Skeletal muscle tissue (tissue), 4 donors: ENCODE measurements around the gene TMEM181. TPM values are rescaled to one million over a fixed set of nuclear protein-coding genes. Genes with fewer than 3 reads are reported as not detected.
A peak's percentile ranks its signal among the peaks of the same experiment; 100 is the strongest.

Experiments used
- H3K27ac ChIP-seq: one replicate; pipeline ENCODE4 v1.7.0; 2013; ENCODE audit warnings: mild to moderate bottlenecking, low read depth, low read length, inconsistent platforms
- H3K27me3 ChIP-seq, 3 donors: one replicate each; pipeline ENCODE4 v1.7.0; 2013; ENCODE audit warnings: low read length in 3 of 3; ENCODE audit not compliant: control insufficient read depth in 3 of 3, insufficient read depth in 3 of 3
- H3K36me3 ChIP-seq, 3 donors: one replicate each; pipeline ENCODE4 v1.7.0; 2013; ENCODE audit warnings: low read length in 3 of 3; ENCODE audit not compliant: control insufficient read depth in 3 of 3, insufficient read depth in 3 of 3
- H3K4me1 ChIP-seq, 3 donors: one replicate each; pipeline ENCODE4 v1.7.0; 2013; ENCODE audit warnings: low read length in 3 of 3, mild to moderate bottlenecking in 3 of 3; ENCODE audit not compliant: control insufficient read depth in 3 of 3, insufficient read depth in 3 of 3
- H3K4me3 ChIP-seq, 3 donors: one replicate each; pipeline ENCODE4 v1.7.0; 2013; ENCODE audit warnings: low read length in 3 of 3
- H3K9ac ChIP-seq, 3 donors: one replicate each; pipeline ENCODE4 v1.7.0; 2013; ENCODE audit warnings: low read length in 3 of 3, mild to moderate bottlenecking in 3 of 3, moderate library complexity in 2 of 3, low read depth in 1 of 3
- H3K9me3 ChIP-seq, 3 donors: one replicate each; pipeline ENCODE4 v1.7.0; 2013; ENCODE audit warnings: low read length in 3 of 3; ENCODE audit not compliant: control insufficient read depth in 3 of 3
- total RNA-seq: library from RNA; depleted of rRNA; stranded (reverse); fragments of >200 nt; gene quantifications from one replicate; pipeline ENCODE4 v1.2.3, GENCODE V29; 2014
- donor health status: Osteomylitis.

TMEM181 gene
- total RNA-seq, 1 donor from 2014 or later = 17.2 TPM

- Histone ChIP-seq H3K36me3 (no peaks in the 10 kb centered on the region), H3K4me1 (peaks cover 13 to 31% (median 26%) of the 10 kb centered on the region in 3 donors), H3K27ac (peak overlapping the region; percentile 64), H3K27me3 (peaks cover 0 to 3% (median 0%) of the 10 kb centered on the region in 3 donors), H3K4me3 (peak overlapping the region; percentile 83 to 91 (median 91)), H3K9me3 (no peaks in the 10 kb centered on the region), H3K9ac (peak overlapping the region; percentile 73 to 85 (median 76))
Measured at GRCh38 chr6:158560836-158561320, 987 bp downstream of the TMEM181 start.

- H3K9me3 ChIP-seq = no peaks in the 10 kb centered on the region
- H3K9ac ChIP-seq = peak overlapping the region; percentile 73 to 85 (median 76)
- peak overlapping the region; percentile 83 to 91 (median 91) for H3K4me3 ChIP-seq
- H3K27ac ChIP-seq = no peak overlapping the region
- no peaks in the 10 kb centered on the region for H3K36me3 ChIP-seq
- peaks cover 0 to under 1% (median 0%) of the 10 kb centered on the region in 3 donors for H3K27me3 ChIP-seq
- H3K4me1 ChIP-seq = peaks cover 13 to 31% (median 26%) of the 10 kb centered on the region in 3 donors
Measured at GRCh38 chr6:158561321-158561884, 1.5 kb downstream of the TMEM181 start.

- no peak overlapping the region for H3K4me3 ChIP-seq
- H3K9ac ChIP-seq = no peak overlapping the region
- H3K27ac ChIP-seq = no peak overlapping the region
- peaks cover 13 to 31% (median 26%) of the 10 kb centered on the region in 3 donors for H3K4me1 ChIP-seq
- no peaks in the 10 kb centered on the region for H3K27me3 ChIP-seq
- no peaks in the 10 kb centered on the region for H3K9me3 ChIP-seq
- no peaks in the 10 kb centered on the region for H3K36me3 ChIP-seq
Measured at GRCh38 chr6:158561938-158562337, 2.0 kb downstream of the TMEM181 start.

GRCh38 chr6:158564243-158565121, 4.6 kb downstream of the TMEM181 start:
- H3K27me3 ChIP-seq = no peaks in the 10 kb centered on the region
- no peak overlapping the region for H3K4me3 ChIP-seq
- no peaks in the 10 kb centered on the region for H3K36me3 ChIP-seq
- H3K27ac ChIP-seq = no peak overlapping the region
- no peaks in the 10 kb centered on the region for H3K9me3 ChIP-seq
- H3K9ac ChIP-seq = no peak overlapping the region
- H3K4me1 ChIP-seq = peaks cover 11 to 29% (median 23%) of the 10 kb centered on the region in 3 donors

DNA sequence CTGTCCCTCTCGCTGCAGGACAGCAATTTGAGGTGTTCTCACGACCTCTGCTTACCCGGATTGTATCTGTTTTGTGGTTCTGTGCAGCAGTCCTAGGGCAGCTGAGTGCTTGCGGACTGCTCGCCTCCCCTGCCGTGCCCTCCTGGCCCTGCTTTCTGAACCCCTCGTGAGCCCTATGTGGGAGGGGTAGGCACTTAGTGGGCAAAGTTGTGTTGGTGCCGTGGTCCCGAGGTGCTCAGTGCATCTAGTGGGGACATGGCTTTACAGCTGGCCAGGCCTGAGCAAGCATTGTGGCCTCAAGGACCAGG, 5.2 kb downstream of the TMEM181 start:
- Histone ChIP-seq H3K9me3 (no peaks in the 10 kb centered on the region), H3K27me3 (no peaks in the 10 kb centered on the region), H3K9ac (no peak overlapping the region), H3K36me3 (no peaks in the 10 kb centered on the region), H3K4me3 (no peak overlapping the region), H3K4me1 (peaks cover 12 to 28% (median 20%) of the 10 kb centered on the region in 3 donors), H3K27ac (no peak overlapping the region)

DNA sequence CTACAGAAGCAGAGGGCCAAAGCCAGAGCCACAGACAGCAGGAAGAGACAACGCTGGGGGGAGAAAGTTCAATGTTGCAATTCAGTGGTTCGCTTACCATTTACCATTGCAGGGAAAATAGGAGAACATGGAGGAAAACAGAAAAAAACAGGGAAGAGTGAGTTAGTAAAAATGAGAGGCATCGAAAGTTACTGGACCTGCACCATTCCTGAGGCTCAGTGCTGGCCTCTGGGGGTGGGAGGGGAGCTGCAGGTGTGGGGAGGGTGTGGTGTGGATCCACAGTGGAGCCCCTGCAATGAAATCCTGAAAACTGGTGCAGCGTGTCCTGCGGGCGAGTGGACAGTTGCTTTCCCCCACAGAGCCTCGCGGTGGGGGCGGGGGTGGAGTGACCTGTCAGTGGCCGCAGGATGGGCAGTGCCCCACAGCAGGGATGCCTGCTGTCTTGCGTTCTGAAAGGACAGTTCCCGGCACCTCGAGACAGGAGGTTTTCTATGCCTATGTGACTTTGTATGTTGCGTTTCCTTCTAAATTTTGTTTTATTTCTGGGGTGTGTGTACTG, 5.7 kb downstream of the TMEM181 start:
- H3K27ac ChIP-seq = no peak overlapping the region
- H3K4me1 ChIP-seq = peaks cover 12 to 27% (median 19%) of the 10 kb centered on the region in 3 donors
- H3K9ac ChIP-seq = no peak overlapping the region
- H3K9me3 ChIP-seq = no peaks in the 10 kb centered on the region
- no peak overlapping the region for H3K4me3 ChIP-seq
- no peaks in the 10 kb centered on the region for H3K27me3 ChIP-seq
- H3K36me3 ChIP-seq = no peaks in the 10 kb centered on the region

DNA sequence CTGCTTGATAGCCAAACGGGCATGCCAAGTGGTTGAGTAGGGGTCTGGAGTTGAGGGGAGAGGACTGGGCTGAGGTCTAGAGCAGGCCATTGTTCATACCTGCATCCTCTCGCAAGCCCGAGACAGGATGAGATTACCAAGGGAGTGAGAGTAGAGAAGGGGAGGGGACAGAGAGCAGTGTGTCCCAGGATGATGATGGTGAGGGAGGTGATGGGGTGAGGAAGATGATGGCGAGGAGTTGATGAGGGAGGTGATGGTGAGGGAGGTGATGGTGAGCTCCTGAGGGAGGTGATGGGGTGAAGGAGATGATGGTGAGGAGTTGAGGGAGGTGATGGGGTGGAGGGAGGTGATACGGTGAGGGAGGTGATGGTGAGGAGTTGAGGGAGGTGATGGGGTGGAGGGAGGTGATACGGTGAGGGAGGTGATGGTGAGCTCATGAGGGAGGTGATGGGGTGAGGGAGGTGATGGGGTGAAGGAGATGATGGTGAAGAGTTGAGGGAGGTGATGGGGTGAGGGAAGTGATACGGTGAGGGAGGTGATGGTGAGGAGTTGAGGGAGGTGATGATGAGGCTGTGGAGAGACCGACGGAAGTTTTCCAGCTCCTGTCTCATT, 6.4 kb downstream of the TMEM181 start:
- Histone ChIP-seq H3K27ac (no peak overlapping the region), H3K27me3 (no peaks in the 10 kb centered on the region)

GRCh38 chr6:158567152-158567551, 7.3 kb downstream of the TMEM181 start:
- H3K27me3 ChIP-seq = no peaks in the 10 kb centered on the region
- no peaks in the 10 kb centered on the region for H3K36me3 ChIP-seq
- no peak overlapping the region for H3K4me3 ChIP-seq
- H3K9me3 ChIP-seq = no peaks in the 10 kb centered on the region
- H3K4me1 ChIP-seq = peaks cover 3 to 11% (median 4%) of the 10 kb centered on the region in 3 donors
- no peak overlapping the region for H3K9ac ChIP-seq
- no peak overlapping the region for H3K27ac ChIP-seq

More for the DNA sequence above, 6.4 kb downstream of the TMEM181 start:
- Histone ChIP-seq H3K9me3 (no peaks in the 10 kb centered on the region), H3K36me3 (no peaks in the 10 kb centered on the region), H3K4me3 (no peak overlapping the region), H3K4me1 (peaks cover 7 to 19% (median 12%) of the 10 kb centered on the region in 3 donors), H3K9ac (no peak overlapping the region)

DNA sequence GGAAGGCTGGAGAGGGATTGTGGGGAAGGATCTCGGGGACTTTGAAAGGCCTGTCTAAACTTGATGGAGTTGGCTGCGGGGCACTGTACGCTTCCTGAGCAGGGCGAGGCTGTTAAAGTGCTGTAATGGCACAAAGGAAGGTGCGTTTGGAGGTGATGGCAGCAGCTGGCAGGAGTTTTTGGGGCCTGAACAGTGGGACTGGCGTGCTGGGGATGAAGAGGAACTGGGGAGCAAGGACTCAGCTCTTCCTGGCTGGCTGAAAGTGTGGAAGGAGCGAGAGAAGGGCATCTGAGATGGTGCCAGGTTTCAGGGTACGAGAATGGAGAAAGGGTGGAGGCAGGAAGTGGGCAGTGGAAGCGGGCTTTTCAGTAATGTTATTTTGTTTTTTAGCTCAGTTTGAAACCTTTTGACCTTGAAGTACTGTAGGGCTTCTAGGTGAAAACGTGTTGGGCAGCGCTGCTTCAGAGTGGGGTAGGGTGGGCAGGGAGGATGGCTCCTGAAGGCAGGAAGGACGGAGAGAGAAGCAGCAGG, 8.0 kb downstream of the TMEM181 start:
- Histone ChIP-seq H3K27me3 (no peaks in the 10 kb centered on the region), H3K9ac (no peak overlapping the region), H3K9me3 (no peaks in the 10 kb centered on the region), H3K4me3 (no peak overlapping the region), H3K27ac (no peak overlapping the region), H3K36me3 (no peaks in the 10 kb centered on the region), H3K4me1 (peaks cover 0 to 6% (median 3%) of the 10 kb centered on the region in 3 donors)
